Peyer's patch (tissue), 4 donors: ENCODE data around the gene FBXL2.

Source experiments
- POLR2A ChIP-seq, 2 donors: fragments of 450-650 bp; IDR thresholded peaks; one replicate each; pipeline ENCODE4 v1.5.1; 2017; ENCODE audit warnings: antibody characterized with exemption in 2 of 2, mild to moderate bottlenecking in 2 of 2, moderate library complexity in 2 of 2
- TF ChIP-seq, protein P1 (sequence below), 6 experiments: fragments of 450-650 bp in 4 of 6; fragments of 200-600 bp in 2 of 6; sonication (generic) in 1 of 6; IDR thresholded peaks; one replicate each; pipeline ENCODE4 v1.5.1; 2017 to 2019; ENCODE audit warnings: antibody characterized with exemption in 6 of 6, mild to moderate bottlenecking in 3 of 6, moderate library complexity in 1 of 6

DNA sequence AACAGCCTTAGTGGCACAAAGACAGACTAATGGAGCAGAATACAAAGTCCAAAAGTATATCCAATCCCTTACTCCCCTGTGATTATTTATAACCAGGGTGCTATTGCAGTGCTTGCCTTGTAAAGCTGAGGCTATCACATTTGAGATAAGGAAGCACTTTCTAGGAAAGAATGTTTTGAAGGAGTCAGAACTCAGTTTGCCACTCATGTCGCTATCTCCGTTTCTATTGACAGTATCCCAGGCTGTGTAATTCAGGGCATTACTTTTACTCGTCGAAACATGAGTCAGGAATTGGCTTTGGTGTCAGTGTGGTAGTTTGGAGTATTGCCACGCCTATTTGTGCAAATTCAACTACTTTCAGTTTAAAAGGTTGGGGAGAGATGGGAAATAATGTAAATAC is 78.4 kb downstream of the FBXL2 start:
- TF ChIP-seq, protein P1, sequence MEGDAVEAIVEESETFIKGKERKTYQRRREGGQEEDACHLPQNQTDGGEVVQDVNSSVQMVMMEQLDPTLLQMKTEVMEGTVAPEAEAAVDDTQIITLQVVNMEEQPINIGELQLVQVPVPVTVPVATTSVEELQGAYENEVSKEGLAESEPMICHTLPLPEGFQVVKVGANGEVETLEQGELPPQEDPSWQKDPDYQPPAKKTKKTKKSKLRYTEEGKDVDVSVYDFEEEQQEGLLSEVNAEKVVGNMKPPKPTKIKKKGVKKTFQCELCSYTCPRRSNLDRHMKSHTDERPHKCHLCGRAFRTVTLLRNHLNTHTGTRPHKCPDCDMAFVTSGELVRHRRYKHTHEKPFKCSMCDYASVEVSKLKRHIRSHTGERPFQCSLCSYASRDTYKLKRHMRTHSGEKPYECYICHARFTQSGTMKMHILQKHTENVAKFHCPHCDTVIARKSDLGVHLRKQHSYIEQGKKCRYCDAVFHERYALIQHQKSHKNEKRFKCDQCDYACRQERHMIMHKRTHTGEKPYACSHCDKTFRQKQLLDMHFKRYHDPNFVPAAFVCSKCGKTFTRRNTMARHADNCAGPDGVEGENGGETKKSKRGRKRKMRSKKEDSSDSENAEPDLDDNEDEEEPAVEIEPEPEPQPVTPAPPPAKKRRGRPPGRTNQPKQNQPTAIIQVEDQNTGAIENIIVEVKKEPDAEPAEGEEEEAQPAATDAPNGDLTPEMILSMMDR (IDR thresholded peaks at IDR 0.05) = peak in 2 of 6 experiments; percentile 17 to 20
- no peak for TF ChIP-seq POLR2A (IDR thresholded peaks at IDR 0.05)
